Activated CD8-positive, alpha-beta memory T cell treated with anti-CD3 and anti-CD28 coated beads, Interleukin-2, amount 50 U/mL, for 4 hours (primary cell): Measurements from ENCODE around the gene SLC17A7.

Experiments
- DNase-seq: peaks from one replicate; pipeline ENCODE4 v3.0.0-alpha.2; 2020

Gene SLC17A7

GRCh38 chr19:49403404-49404187 is 37.7 kb downstream of the SLC17A7 start:
- no peak for DNase-seq

- DNase-seq = no peak
Observed at GRCh38 chr19:49400029-49400428, 41.3 kb downstream of the SLC17A7 start.

- no peak for DNase-seq
Observed at GRCh38 chr19:49398931-49399330, 42.4 kb downstream of the SLC17A7 start.

GRCh38 chr19:49398001-49398615 is 43.2 kb downstream of the SLC17A7 start:
- no peak for DNase-seq

GRCh38 chr19:49396738-49397505 is 44.4 kb downstream of the SLC17A7 start:
- no peak for DNase-seq

- no peak for DNase-seq
Observed at GRCh38 chr19:49395581-49396407, 45.5 kb downstream of the SLC17A7 start.

GRCh38 chr19:49393881-49394280 is 47.4 kb downstream of the SLC17A7 start:
- DNase-seq = no peak

GRCh38 chr19:49391581-49392399 is 49.5 kb downstream of the SLC17A7 start:
- DNase-seq = peak; percentile 81

- no peak for DNase-seq
Observed at GRCh38 chr19:49390929-49391359, 50.4 kb downstream of the SLC17A7 start.

GRCh38 chr19:49390131-49390928 is 51.0 kb downstream of the SLC17A7 start:
- no peak for DNase-seq

- no peak for DNase-seq
Observed at GRCh38 chr19:49389406-49389805, 51.9 kb downstream of the SLC17A7 start.

- peak; percentile 78 for DNase-seq
Observed at GRCh38 chr19:49387936-49388372, 53.4 kb downstream of the SLC17A7 start, which contains the start of gene KASH5. TSS of gene KASH5 (plus strand) at chr19:49388249. CDS start at chr19:49390884, 2,635 bp downstream.

- no peak for DNase-seq
Observed at GRCh38 chr19:49383599-49383998, 57.7 kb downstream of the SLC17A7 start.

- DNase-seq = no peak
Observed at GRCh38 chr19:49382639-49383038, 58.7 kb downstream of the SLC17A7 start.

- no peak for DNase-seq
Observed at GRCh38 chr19:49380391-49380790, 60.9 kb downstream of the SLC17A7 start.
